Glomerular visceral epithelial cell (primary cell): Measurements from ENCODE around the gene EYS.

Experiments used
- DNase-seq: peaks from one replicate; pipeline ENCODE4 v3.0.0-alpha.2; 2016; ENCODE audit errors: extremely low spot score

The EYS gene

DNA sequence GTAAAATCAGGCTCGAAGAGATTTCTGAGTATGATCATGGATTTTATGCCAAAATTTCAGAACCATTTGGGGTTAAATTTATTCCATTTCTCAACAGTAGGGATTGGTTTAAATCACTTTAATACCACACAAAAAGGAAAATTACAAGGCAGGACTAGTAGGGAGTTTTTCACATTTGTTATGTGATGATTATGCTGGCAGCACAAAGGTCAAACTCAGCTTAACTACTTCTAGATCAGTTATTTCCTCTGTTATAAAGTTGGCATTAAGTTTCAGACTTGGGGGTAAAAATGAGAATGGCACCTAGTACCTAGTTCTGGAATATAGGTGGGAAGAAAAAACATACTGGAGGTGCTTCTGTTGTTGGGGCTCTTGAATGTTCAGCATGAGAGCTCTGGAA is 2031.9 kb downstream of the EYS start:
- DNase-seq, result no peak

DNA sequence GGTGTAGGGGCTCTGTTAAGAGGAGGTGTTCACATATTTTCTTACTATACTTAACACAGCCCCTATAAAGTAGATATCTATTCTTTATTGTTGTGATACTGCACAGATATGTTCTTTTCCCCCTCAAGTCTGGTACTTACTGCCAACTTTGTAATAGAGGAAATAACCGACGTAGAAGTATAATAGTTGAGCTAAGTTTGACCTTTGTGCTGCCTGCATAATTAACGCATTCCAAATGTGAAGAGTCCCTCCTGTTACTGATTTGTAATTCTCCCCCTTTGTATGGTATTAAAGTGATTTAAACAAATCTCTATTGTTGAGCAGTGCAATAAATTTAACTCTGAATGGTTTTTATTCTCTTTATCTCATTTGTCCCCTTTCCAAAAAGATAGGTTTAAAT is 2032.4 kb downstream of the EYS start:
- DNase-seq, result no peak

DNA sequence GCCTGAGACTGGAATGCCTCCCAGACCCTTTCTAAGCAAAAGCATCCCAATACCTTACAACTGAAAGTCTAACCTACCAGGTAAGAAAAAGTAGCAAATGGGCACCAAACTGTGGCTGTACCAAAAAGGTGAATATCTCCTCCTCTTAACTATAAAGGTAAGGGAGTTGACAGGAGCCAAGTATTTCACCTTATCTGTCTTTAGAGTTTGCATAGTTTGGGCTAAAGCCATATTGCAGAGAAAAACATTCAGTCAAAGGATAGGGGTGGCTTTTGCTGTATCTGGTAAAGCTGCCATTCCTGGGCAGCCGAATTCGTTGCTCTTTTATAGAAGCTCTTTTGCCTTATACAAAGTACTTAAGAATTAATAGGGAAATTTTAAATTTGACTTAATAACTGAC is 2033.3 kb downstream of the EYS start:
- DNase-seq, result no peak

DNA sequence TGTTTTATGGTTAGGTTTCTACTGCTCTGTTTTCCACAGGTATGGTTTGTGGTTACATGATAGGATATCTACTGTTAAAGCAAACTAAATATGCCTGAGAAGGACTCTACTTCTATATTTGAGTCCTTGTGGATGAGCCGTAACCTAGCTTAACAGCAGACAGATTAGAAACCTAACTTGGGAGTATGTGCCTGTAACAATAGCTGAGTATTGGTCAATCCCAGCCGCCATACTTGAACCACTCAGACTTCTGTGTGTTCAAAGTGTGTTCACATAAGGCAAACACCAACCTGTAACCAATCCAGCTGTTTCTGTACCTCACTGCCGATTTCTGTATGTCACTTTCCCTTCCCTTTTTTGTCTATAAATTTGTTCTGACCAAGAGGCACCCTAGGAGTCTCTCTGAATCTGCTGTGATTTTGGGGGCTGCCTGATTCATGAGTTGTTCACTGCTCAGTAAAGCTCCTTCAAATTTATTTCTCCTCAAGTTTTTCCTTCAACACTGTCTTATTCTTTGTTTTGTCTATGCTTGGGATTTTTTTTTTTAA is 2034.4 kb downstream of the EYS start:
- DNase-seq, result no peak

DNA sequence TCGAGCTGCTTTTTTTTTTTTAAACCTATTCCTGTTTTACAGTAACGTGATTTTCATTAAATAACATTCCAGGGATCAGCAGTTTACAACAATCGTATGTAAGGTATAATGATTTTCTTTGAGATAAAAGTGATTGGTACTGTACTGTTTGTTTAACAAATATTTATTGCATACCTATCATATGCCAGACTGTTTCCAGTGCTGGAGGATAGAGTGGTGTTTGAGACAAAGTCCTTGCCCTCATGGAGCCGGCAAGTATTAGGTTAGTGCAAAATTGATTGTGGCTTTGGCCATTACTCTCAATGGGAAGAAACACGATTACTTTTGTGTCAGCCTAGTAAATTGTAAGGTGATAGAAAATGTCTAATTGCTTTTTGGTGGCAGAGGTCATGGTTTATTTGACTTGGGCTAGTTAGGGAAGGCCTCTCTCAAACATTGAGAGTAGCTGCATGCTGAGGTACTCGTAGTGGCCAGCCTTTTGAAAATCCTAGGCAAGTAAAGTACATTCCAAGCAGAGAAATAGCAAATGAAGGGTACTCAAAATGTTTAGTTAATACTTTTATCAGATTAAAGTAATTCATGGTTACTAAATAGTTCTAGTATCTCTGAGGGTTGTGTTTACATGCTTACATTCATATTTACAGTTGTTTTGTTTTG is 2035.8 kb downstream of the EYS start:
- DNase-seq, result no peak
